OCI-LY7 (cell line): ENCODE results near the gene MYBPC1.

Source experiments
- CTCF ChIP-seq: fragments of 200-600 bp; sonication (generic); conservative IDR thresholded peaks from 2 replicates; pipeline ENCODE4 v1.5.1; 2014; ENCODE audit warnings: mild to moderate bottlenecking, antibody characterized with exemption, low read length, moderate library complexity, mixed read lengths
- EZH2phosphoT487 ChIP-seq: fragments of 200-600 bp; sonication (generic); IDR thresholded peaks from 2 replicates; pipeline ENCODE4 v1.6.1; 2018; ENCODE audit warnings: low read depth, borderline replicate concordance, mild to moderate bottlenecking, mixed run types, antibody characterized with exemption, low read length, moderate library complexity, mixed read lengths

- no peak for TF ChIP-seq CTCF
- TF ChIP-seq EZH2phosphoT487, result no peak
Measured at GRCh38 chr12:101616027-101616494, 21.3 kb downstream of the MYBPC1 start.
